ENCODE data around the gene FGD3.

Gene FGD3

GRCh38 chr9:92952906-92953610 lies 5.7 kb downstream of the FGD3 start:
- DNase-seq (ENCODE audit: low read depth, low spot score) = no peak

GRCh38 chr9:92954049-92954861 lies 6.9 kb downstream of the FGD3 start:
- Histone ChIP-seq H3K36me3 (ENCODE audit: insufficient read depth, low read length) (no peaks in the 10 kb centered on the region), H3K4me3 (no peak overlapping the region), H3K9ac (ENCODE audit: insufficient read length) (no peak overlapping the region), H3K9me3 (ENCODE audit: low read depth, low read length) (no peaks in the 10 kb centered on the region), H3K27ac (no peak overlapping the region)
- TF ChIP-seq EZH2 (IDR thresholded peaks at IDR 0.05) (no peak), FOXP2 (optimal IDR thresholded peaks at IDR 0.05; ENCODE audit: control extremely low read depth, extremely low read length, insufficient read depth) (no peak), POLR2AphosphoS5 (IDR thresholded peaks at IDR 0.05; ENCODE audit: borderline replicate concordance, low read depth, low read length) (no peak)
- DNase-seq (ENCODE audit: low read depth, low spot score) = no peak

More at GRCh38 chr9:92952906-92953610, 5.7 kb downstream of the FGD3 start:
- H3K9me3 ChIP-seq (ENCODE audit: low read depth, low read length) = no peaks in the 10 kb centered on the region
- H3K27ac ChIP-seq = no peak overlapping the region
- no peak overlapping the region for H3K4me3 ChIP-seq
- TF ChIP-seq FOXP2 (optimal IDR thresholded peaks at IDR 0.05; ENCODE audit: control extremely low read depth, extremely low read length, insufficient read depth) (no peak), EZH2 (IDR thresholded peaks at IDR 0.05) (no peak)
- H3K9ac ChIP-seq (ENCODE audit: insufficient read length) = no peak overlapping the region
- no peaks in the 10 kb centered on the region for H3K36me3 ChIP-seq (ENCODE audit: insufficient read depth, low read length)

GRCh38 chr9:92954886-92955285 lies 7.6 kb downstream of the FGD3 start:
- no peak for TF ChIP-seq POLR2AphosphoS5 (IDR thresholded peaks at IDR 0.05; ENCODE audit: borderline replicate concordance, low read depth, low read length)
- TF ChIP-seq FOXP2 (optimal IDR thresholded peaks at IDR 0.05; ENCODE audit: control extremely low read depth, extremely low read length, insufficient read depth) = no peak
- no peak for TF ChIP-seq EZH2 (IDR thresholded peaks at IDR 0.05)
- no peaks in the 10 kb centered on the region for H3K36me3 ChIP-seq (ENCODE audit: insufficient read depth, low read length)
- H3K9ac ChIP-seq (ENCODE audit: insufficient read length) = no peak overlapping the region
- no peak for DNase-seq (ENCODE audit: low read depth, low spot score)
- no peak overlapping the region for H3K27ac ChIP-seq
- H3K4me3 ChIP-seq = no peak overlapping the region
- no peaks in the 10 kb centered on the region for H3K9me3 ChIP-seq (ENCODE audit: low read depth, low read length)

- no peak overlapping the region for H3K27ac ChIP-seq
- H3K9me3 ChIP-seq (ENCODE audit: low read depth, low read length) = no peaks in the 10 kb centered on the region
- H3K4me3 ChIP-seq = no peak overlapping the region
- TF ChIP-seq EZH2 (IDR thresholded peaks at IDR 0.05) (no peak), POLR2AphosphoS5 (IDR thresholded peaks at IDR 0.05; ENCODE audit: borderline replicate concordance, low read depth, low read length) (no peak), FOXP2 (optimal IDR thresholded peaks at IDR 0.05; ENCODE audit: control extremely low read depth, extremely low read length, insufficient read depth) (no peak)
- H3K9ac ChIP-seq (ENCODE audit: insufficient read length) = no peak overlapping the region
- no peak for DNase-seq (ENCODE audit: low read depth, low spot score)
- no peaks in the 10 kb centered on the region for H3K36me3 ChIP-seq (ENCODE audit: insufficient read depth, low read length)
These were observed 13.4 kb downstream of the FGD3 start for GRCh38 chr9:92960561-92961290.

GRCh38 chr9:92961627-92962302 lies 14.4 kb downstream of the FGD3 start:
- no peak for DNase-seq (ENCODE audit: low read depth, low spot score)
- TF ChIP-seq POLR2AphosphoS5 (IDR thresholded peaks at IDR 0.05; ENCODE audit: borderline replicate concordance, low read depth, low read length) = no peak
- Histone ChIP-seq H3K4me3 (no peak overlapping the region), H3K9me3 (ENCODE audit: low read depth, low read length) (no peaks in the 10 kb centered on the region), H3K27ac (no peak overlapping the region), H3K9ac (ENCODE audit: insufficient read length) (no peak overlapping the region), H3K36me3 (ENCODE audit: insufficient read depth, low read length) (no peaks in the 10 kb centered on the region)

- Histone ChIP-seq H3K9me3 (ENCODE audit: low read depth, low read length) (no peaks in the 10 kb centered on the region), H3K27ac (no peak overlapping the region), H3K9ac (ENCODE audit: insufficient read length) (no peak overlapping the region), H3K36me3 (ENCODE audit: insufficient read depth, low read length) (no peaks in the 10 kb centered on the region), H3K4me3 (no peak overlapping the region)
- TF ChIP-seq EZH2 (IDR thresholded peaks at IDR 0.05) (no peak), FOXP2 (optimal IDR thresholded peaks at IDR 0.05; ENCODE audit: control extremely low read depth, extremely low read length, insufficient read depth) (no peak), POLR2AphosphoS5 (IDR thresholded peaks at IDR 0.05; ENCODE audit: borderline replicate concordance, low read depth, low read length) (no peak)
- no peak for DNase-seq (ENCODE audit: low read depth, low spot score)
These were observed 15.0 kb downstream of the FGD3 start for GRCh38 chr9:92962303-92962649.

- no peak for DNase-seq (ENCODE audit: low read depth, low spot score)
- H3K9ac ChIP-seq (ENCODE audit: insufficient read length) = no peak overlapping the region
- H3K4me3 ChIP-seq = no peak overlapping the region
- H3K9me3 ChIP-seq (ENCODE audit: low read depth, low read length) = no peaks in the 10 kb centered on the region
- TF ChIP-seq FOXP2 (optimal IDR thresholded peaks at IDR 0.05; ENCODE audit: control extremely low read depth, extremely low read length, insufficient read depth) (no peak), EZH2 (IDR thresholded peaks at IDR 0.05) (no peak), POLR2AphosphoS5 (IDR thresholded peaks at IDR 0.05; ENCODE audit: borderline replicate concordance, low read depth, low read length) (no peak)
- no peaks in the 10 kb centered on the region for H3K36me3 ChIP-seq (ENCODE audit: insufficient read depth, low read length)
- H3K27ac ChIP-seq = no peak overlapping the region
These were observed 15.5 kb downstream of the FGD3 start for GRCh38 chr9:92962846-92963245.
